ENCODE measurements around the gene TMEM253.

The TMEM253 gene

GRCh38 chr14:21078726-21079125, 22.1 kb upstream of the TMEM253 start:
- Histone ChIP-seq H3K79me1 (ENCODE audit: low read depth, low read length) (peaks cover 4% of the 10 kb centered on the region), H2AK5ac (ENCODE audit: low read depth, low read length) (no peak overlapping the region), H4K91ac (ENCODE audit: low read depth, low read length, poor library complexity) (no peak overlapping the region), H4K8ac (ENCODE audit: low read depth, low read length) (no peak overlapping the region), H2BK12ac (ENCODE audit: low read length) (no peak overlapping the region), H3K4me2 (ENCODE audit: insufficient read depth, low read length, poor library complexity, severe bottlenecking) (no peak overlapping the region), H2BK120ac (ENCODE audit: low read depth, low read length) (no peak overlapping the region), H3K36me3 (replicated peaks in 1 of 2; ENCODE audit: control insufficient read depth in 2 of 2, insufficient read depth in 2 of 2, low read length in 2 of 2) (peaks cover 80 to 99% of the 10 kb centered on the region in 2 donors), H3K4ac (ENCODE audit: low read length) (no peak overlapping the region), H3K23ac (ENCODE audit: low read depth, low read length, poor library complexity) (no peak overlapping the region), H3K4me3 (ENCODE audit: low read length in 2 of 2) (no peak overlapping the region), H3K9me3 (replicated peaks in 1 of 2; ENCODE audit: control insufficient read depth in 2 of 2, insufficient read depth in 1 of 2, low read depth in 1 of 2, low read length in 2 of 2) (no peaks in the 10 kb centered on the region), H3K9ac (ENCODE audit: low read depth, low read length, poor library complexity) (no peak overlapping the region), H2BK15ac (ENCODE audit: low read length) (no peak overlapping the region), H3K4me1 (ENCODE audit: control insufficient read depth in 2 of 2, insufficient read depth in 1 of 2, low read depth in 1 of 2, low read length in 2 of 2) (no peaks in the 10 kb centered on the region), H3K18ac (ENCODE audit: low read length) (no peak overlapping the region), H3K27me3 (ENCODE audit: control insufficient read depth in 3 of 3, insufficient read depth in 3 of 3, low read depth in 1 of 3, low read length in 3 of 3) (no peaks in the 10 kb centered on the region), H3K14ac (ENCODE audit: low read length) (no peak overlapping the region), H3K27ac (replicated peaks; ENCODE audit: low read length) (no peak overlapping the region), H2AFZ (ENCODE audit: low read length) (no peak overlapping the region), H2BK5ac (ENCODE audit: low read length) (no peak overlapping the region)
- no peak for DNase-seq (ENCODE audit: low spot score)
- WGBS, 2 donors (ENCODE audit: extremely low coverage in 2 of 2, insufficient read length in 2 of 2, insufficient replicate concordance in 1 of 2) = no CpG with 5 or more reads among the region's 10 CpGs

GRCh38 chr14:21081521-21082142, 19.2 kb upstream of the TMEM253 start:
- peaks cover 76 to 99% of the 10 kb centered on the region in 2 donors for H3K36me3 ChIP-seq (replicated peaks in 1 of 2; ENCODE audit: control insufficient read depth in 2 of 2, insufficient read depth in 2 of 2, low read length in 2 of 2)
- H2AK5ac ChIP-seq (ENCODE audit: low read depth, low read length) = no peak overlapping the region
- no peaks in the 10 kb centered on the region for H3K27me3 ChIP-seq (ENCODE audit: control insufficient read depth in 3 of 3, insufficient read depth in 3 of 3, low read depth in 1 of 3, low read length in 3 of 3)
- no peak overlapping the region for H3K27ac ChIP-seq (replicated peaks; ENCODE audit: low read length)
- WGBS, 2 donors (ENCODE audit: extremely low coverage in 2 of 2, insufficient read length in 2 of 2, insufficient replicate concordance in 1 of 2) = no CpG with 5 or more reads among the region's 30 CpGs
- no peak overlapping the region for H3K4ac ChIP-seq (ENCODE audit: low read length)
- H2BK15ac ChIP-seq (ENCODE audit: low read length) = no peak overlapping the region
- H3K79me1 ChIP-seq (ENCODE audit: low read depth, low read length) = no peaks in the 10 kb centered on the region
- no peak overlapping the region for H2AFZ ChIP-seq (ENCODE audit: low read length)
- H3K18ac ChIP-seq (ENCODE audit: low read length) = no peak overlapping the region
- H3K14ac ChIP-seq (ENCODE audit: low read length) = no peak overlapping the region
- no peaks in the 10 kb centered on the region for H3K4me1 ChIP-seq (ENCODE audit: control insufficient read depth in 2 of 2, insufficient read depth in 1 of 2, low read depth in 1 of 2, low read length in 2 of 2)
- no peak overlapping the region for H4K8ac ChIP-seq (ENCODE audit: low read depth, low read length)
- no peak overlapping the region for H2BK120ac ChIP-seq (ENCODE audit: low read depth, low read length)
- H3K9me3 ChIP-seq (replicated peaks in 1 of 2; ENCODE audit: control insufficient read depth in 2 of 2, insufficient read depth in 1 of 2, low read depth in 1 of 2, low read length in 2 of 2) = peaks cover 0 to 3% of the 10 kb centered on the region in 2 donors
- no peak overlapping the region for H3K4me2 ChIP-seq (ENCODE audit: insufficient read depth, low read length, poor library complexity, severe bottlenecking)
- peak overlapping the region; percentile 52 for H3K23ac ChIP-seq (ENCODE audit: low read depth, low read length, poor library complexity)
- no peak overlapping the region for H2BK5ac ChIP-seq (ENCODE audit: low read length)
- peak overlapping the region; percentile 45 for H3K9ac ChIP-seq (ENCODE audit: low read depth, low read length, poor library complexity)
- no peak overlapping the region for H3K4me3 ChIP-seq (ENCODE audit: low read length in 2 of 2)
- H2BK12ac ChIP-seq (ENCODE audit: low read length) = no peak overlapping the region
- no peak overlapping the region for H4K91ac ChIP-seq (ENCODE audit: low read depth, low read length, poor library complexity)
- DNase-seq (ENCODE audit: low spot score) = no peak

GRCh38 chr14:21083565-21084325, 17.1 kb upstream of the TMEM253 start:
- Histone ChIP-seq H4K91ac (ENCODE audit: low read depth, low read length, poor library complexity) (no peak overlapping the region), H2AK5ac (ENCODE audit: low read depth, low read length) (no peak overlapping the region), H3K79me1 (ENCODE audit: low read depth, low read length) (no peaks in the 10 kb centered on the region), H2BK120ac (ENCODE audit: low read depth, low read length) (no peak overlapping the region), H3K14ac (ENCODE audit: low read length) (peak overlapping the region; percentile 58), H3K27me3 (ENCODE audit: control insufficient read depth in 3 of 3, insufficient read depth in 3 of 3, low read depth in 1 of 3, low read length in 3 of 3) (no peaks in the 10 kb centered on the region), H3K23ac (ENCODE audit: low read depth, low read length, poor library complexity) (no peak overlapping the region), H2BK15ac (ENCODE audit: low read length) (no peak overlapping the region), H3K9ac (ENCODE audit: low read depth, low read length, poor library complexity) (no peak overlapping the region), H2BK12ac (ENCODE audit: low read length) (no peak overlapping the region), H2BK5ac (ENCODE audit: low read length) (no peak overlapping the region), H3K4me1 (ENCODE audit: control insufficient read depth in 2 of 2, insufficient read depth in 1 of 2, low read depth in 1 of 2, low read length in 2 of 2) (peaks cover 10 to 11% of the 10 kb centered on the region in 2 donors), H3K18ac (ENCODE audit: low read length) (no peak overlapping the region), H3K36me3 (replicated peaks in 1 of 2; ENCODE audit: control insufficient read depth in 2 of 2, insufficient read depth in 2 of 2, low read length in 2 of 2) (peaks cover 65 to 92% of the 10 kb centered on the region in 2 donors), H2AFZ (ENCODE audit: low read length) (no peak overlapping the region), H3K27ac (replicated peaks; ENCODE audit: low read length) (no peak overlapping the region), H3K4me3 (ENCODE audit: low read length in 2 of 2) (no peak overlapping the region), H3K4me2 (ENCODE audit: insufficient read depth, low read length, poor library complexity, severe bottlenecking) (no peak overlapping the region), H3K9me3 (replicated peaks in 1 of 2; ENCODE audit: control insufficient read depth in 2 of 2, insufficient read depth in 1 of 2, low read depth in 1 of 2, low read length in 2 of 2) (peaks cover 0 to 8% of the 10 kb centered on the region in 2 donors), H3K4ac (ENCODE audit: low read length) (no peak overlapping the region), H4K8ac (ENCODE audit: low read depth, low read length) (no peak overlapping the region)
- no CpG with 5 or more reads among the region's 11 CpGs for WGBS, 2 donors (ENCODE audit: extremely low coverage in 2 of 2, insufficient read length in 2 of 2, insufficient replicate concordance in 1 of 2)
- no peak for DNase-seq (ENCODE audit: low spot score)

- Histone ChIP-seq H2BK15ac (ENCODE audit: low read length) (no peak overlapping the region), H4K8ac (ENCODE audit: low read depth, low read length) (no peak overlapping the region), H3K36me3 (replicated peaks in 1 of 2; ENCODE audit: control insufficient read depth in 2 of 2, insufficient read depth in 2 of 2, low read length in 2 of 2) (peaks cover 64 to 92% of the 10 kb centered on the region in 2 donors), H3K9me3 (replicated peaks in 1 of 2; ENCODE audit: control insufficient read depth in 2 of 2, insufficient read depth in 1 of 2, low read depth in 1 of 2, low read length in 2 of 2) (peaks cover 0 to 8% of the 10 kb centered on the region in 2 donors), H3K23ac (ENCODE audit: low read depth, low read length, poor library complexity) (no peak overlapping the region), H3K4me1 (ENCODE audit: control insufficient read depth in 2 of 2, insufficient read depth in 1 of 2, low read depth in 1 of 2, low read length in 2 of 2) (peaks cover 10 to 11% of the 10 kb centered on the region in 2 donors), H3K79me1 (ENCODE audit: low read depth, low read length) (no peaks in the 10 kb centered on the region), H3K4ac (ENCODE audit: low read length) (no peak overlapping the region), H3K14ac (ENCODE audit: low read length) (no peak overlapping the region), H3K4me3 (ENCODE audit: low read length in 2 of 2) (no peak overlapping the region), H2AFZ (ENCODE audit: low read length) (no peak overlapping the region), H2BK12ac (ENCODE audit: low read length) (no peak overlapping the region), H3K9ac (ENCODE audit: low read depth, low read length, poor library complexity) (no peak overlapping the region), H3K4me2 (ENCODE audit: insufficient read depth, low read length, poor library complexity, severe bottlenecking) (no peak overlapping the region), H2AK5ac (ENCODE audit: low read depth, low read length) (no peak overlapping the region), H3K27ac (replicated peaks; ENCODE audit: low read length) (no peak overlapping the region), H2BK5ac (ENCODE audit: low read length) (no peak overlapping the region), H4K91ac (ENCODE audit: low read depth, low read length, poor library complexity) (no peak overlapping the region), H2BK120ac (ENCODE audit: low read depth, low read length) (no peak overlapping the region), H3K18ac (ENCODE audit: low read length) (no peak overlapping the region), H3K27me3 (ENCODE audit: control insufficient read depth in 3 of 3, insufficient read depth in 3 of 3, low read depth in 1 of 3, low read length in 3 of 3) (no peaks in the 10 kb centered on the region)
- WGBS, 2 donors (ENCODE audit: extremely low coverage in 2 of 2, insufficient read length in 2 of 2, insufficient replicate concordance in 1 of 2) = no CpG with 5 or more reads among the region's 2 CpGs
- no peak for DNase-seq (ENCODE audit: low spot score)
Measured at GRCh38 chr14:21084396-21084795, 16.5 kb upstream of the TMEM253 start.

Measured in neuronal stem cell (in vitro differentiated cells).